GM13977 (cell line): Measurements from ENCODE around the gene ACTG1.

Experiments
- DNase-seq: peaks from one replicate; pipeline ENCODE4 v3.0.0; 2012; ENCODE audit warnings: low spot score
- in situ Hi-C: fragments of 300-500 bp; cut with MboI; formaldehyde crosslinking; loops from one replicate; pipeline ENCODE4 v1.12.0; 2022; ENCODE audit warnings: low sequenced_read_pairs, low pct_unique_long_range_greater_than_20kb, mixed read lengths, inconsistent platforms; ENCODE audit not compliant: unreplicated experiment
- TF ChIP-seq, protein P1 (sequence below): IDR thresholded peaks from 2 replicates; pipeline ENCODE4 v1.5.1; 2012; ENCODE audit warnings: mild to moderate bottlenecking, control low read depth; ENCODE audit not compliant: insufficient read depth; ENCODE audit errors: extremely low read depth, missing control alignments

Gene ACTG1

DNA sequence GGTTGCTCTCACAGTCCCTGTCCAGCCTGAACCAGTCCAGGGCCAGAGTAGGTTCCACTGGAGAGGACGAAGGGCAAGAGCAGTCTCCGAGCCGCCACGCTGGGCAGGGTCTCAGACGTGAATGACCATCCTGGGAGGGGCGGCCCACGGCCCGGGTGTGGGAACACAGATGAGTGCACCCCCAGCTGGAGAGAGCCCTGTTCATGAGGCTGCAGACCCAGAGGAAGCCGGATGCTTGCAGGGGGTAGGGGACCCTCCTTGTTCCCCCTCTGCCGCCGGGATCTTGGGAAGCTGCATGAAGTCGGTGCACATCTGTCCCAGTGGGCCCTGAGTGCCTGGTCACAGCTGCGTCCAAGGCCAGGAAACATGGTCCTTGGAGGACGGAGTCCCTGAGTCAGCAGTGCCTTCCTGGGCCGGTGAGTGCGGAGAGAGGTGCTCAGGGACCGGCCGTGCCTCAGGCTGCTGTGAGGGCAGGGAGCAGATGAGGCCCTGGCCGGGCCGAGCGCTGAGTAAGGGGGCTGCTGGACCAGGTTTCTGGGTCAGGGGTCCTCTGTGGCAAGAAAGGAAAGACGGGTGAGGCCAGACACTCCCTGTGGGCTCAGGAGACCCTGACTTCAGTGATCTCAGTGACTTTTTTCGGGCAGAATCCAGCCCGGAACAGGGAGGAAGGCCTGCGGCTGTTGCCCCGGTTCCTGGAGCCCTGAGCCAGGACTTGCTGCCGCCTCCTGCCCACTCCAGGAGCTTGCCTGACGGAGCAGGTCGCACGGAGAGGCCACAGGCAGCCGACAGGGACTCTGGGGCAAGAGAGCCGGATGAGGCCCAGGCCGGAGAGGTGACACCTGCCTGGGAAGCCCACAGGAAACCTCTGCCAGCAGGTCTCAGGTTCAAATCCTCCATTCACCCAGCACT lies 45.8 kb downstream of the ACTG1 start:
- no peak for DNase-seq
- in situ Hi-C loops = no loop called here
- TF ChIP-seq, protein P1, sequence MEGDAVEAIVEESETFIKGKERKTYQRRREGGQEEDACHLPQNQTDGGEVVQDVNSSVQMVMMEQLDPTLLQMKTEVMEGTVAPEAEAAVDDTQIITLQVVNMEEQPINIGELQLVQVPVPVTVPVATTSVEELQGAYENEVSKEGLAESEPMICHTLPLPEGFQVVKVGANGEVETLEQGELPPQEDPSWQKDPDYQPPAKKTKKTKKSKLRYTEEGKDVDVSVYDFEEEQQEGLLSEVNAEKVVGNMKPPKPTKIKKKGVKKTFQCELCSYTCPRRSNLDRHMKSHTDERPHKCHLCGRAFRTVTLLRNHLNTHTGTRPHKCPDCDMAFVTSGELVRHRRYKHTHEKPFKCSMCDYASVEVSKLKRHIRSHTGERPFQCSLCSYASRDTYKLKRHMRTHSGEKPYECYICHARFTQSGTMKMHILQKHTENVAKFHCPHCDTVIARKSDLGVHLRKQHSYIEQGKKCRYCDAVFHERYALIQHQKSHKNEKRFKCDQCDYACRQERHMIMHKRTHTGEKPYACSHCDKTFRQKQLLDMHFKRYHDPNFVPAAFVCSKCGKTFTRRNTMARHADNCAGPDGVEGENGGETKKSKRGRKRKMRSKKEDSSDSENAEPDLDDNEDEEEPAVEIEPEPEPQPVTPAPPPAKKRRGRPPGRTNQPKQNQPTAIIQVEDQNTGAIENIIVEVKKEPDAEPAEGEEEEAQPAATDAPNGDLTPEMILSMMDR = no peak

DNA sequence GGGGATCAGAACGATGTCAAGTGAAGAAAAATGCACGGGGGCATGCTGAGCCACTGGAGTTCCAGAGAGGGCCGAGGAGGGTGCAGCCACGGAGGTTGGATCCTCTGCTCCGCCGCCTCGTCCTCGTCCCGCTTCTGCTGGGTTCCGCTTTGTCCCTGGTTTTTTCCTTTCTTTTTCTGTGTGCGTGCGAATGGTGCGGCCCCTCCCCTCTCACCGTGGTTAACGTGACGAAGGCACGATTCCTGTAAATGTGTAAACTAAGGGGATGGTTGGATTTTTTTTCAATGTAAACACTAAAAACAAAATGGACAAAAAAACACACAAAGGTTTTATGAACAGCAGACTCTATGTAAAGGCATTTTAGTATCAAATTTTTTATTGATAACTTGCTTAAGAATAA lies 46.7 kb downstream of the ACTG1 start:
- in situ Hi-C loops = no loop called here

DNA sequence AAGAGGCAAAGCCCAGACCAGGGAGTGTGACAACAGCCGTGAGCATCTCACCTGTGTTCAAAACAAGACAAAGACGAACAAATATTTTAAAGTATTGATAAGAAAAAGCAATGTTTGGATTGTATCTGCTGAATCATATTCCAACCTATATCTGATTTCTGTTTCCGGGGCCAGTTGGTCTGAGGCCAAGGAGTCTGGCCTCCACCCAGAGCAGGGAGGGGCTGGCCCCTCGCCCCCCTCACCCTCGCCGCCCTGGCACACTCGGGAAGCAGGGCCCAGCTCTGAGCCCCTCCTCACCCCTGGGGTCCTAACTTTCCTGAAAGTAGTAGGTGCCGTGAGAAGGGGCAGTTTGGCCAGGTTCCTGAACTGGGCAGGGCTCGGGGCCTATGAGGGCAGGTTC lies 48.0 kb downstream of the ACTG1 start:
- in situ Hi-C loops = no loop called here
- DNase-seq = no peak
- TF ChIP-seq, protein P1 = no peak

More for the DNA sequence above, 46.7 kb downstream of the ACTG1 start:
- TF ChIP-seq, protein P1 = no peak
- no peak for DNase-seq

DNA sequence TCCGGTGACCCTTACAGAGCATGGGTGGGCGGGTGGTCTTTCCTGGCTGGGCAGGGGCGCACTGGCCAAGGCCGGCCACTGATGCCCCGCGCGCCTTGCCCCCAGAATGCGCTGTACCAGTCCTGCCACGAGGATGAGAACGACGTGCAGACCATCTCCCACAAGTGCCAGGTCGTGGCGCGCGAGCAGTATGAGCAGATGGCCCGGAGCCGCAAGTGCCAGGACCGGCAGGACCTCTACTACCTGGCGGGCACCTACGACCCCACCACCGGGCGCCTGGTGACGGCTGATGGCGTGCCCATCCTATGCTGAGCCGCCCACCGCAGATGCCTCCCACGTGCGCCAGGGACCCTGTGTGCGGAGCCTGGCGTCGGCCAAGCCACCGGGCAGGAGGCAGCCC lies 49.1 kb downstream of the ACTG1 start:
- DNase-seq = no peak
- TF ChIP-seq, protein P1 = no peak
- in situ Hi-C loops = no loop called here

DNA sequence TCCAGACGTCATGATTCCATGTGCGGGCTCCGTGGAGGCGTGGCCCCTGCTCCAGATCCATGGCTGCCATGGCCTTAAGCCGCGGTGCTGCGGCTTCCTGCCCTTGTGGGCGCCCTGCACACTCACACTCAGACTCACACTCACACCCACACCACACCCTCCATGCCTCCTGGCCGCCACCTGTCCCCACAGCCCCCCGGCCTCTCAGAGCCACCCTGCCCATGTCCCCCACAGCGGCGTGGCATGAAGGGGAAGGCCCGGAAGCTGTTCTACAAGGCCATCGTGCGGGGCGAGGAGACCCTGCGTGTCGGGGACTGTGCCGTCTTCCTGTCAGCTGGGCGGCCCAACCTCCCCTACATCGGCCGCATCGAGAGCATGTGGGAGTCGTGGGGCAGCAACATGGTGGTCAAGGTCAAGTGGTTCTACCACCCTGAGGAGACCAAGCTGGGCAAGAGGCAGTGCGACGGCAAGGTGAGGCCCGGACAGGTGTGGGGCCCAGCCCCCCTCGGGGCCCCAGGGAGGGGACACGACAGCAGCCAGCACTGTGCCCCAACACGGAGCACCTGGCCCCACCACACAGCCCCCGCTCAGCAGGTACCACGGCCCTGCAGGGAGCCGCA lies 50.0 kb downstream of the ACTG1 start:
- in situ Hi-C loops = no loop called here
- no peak for DNase-seq
- TF ChIP-seq, protein P1 = no peak

DNA sequence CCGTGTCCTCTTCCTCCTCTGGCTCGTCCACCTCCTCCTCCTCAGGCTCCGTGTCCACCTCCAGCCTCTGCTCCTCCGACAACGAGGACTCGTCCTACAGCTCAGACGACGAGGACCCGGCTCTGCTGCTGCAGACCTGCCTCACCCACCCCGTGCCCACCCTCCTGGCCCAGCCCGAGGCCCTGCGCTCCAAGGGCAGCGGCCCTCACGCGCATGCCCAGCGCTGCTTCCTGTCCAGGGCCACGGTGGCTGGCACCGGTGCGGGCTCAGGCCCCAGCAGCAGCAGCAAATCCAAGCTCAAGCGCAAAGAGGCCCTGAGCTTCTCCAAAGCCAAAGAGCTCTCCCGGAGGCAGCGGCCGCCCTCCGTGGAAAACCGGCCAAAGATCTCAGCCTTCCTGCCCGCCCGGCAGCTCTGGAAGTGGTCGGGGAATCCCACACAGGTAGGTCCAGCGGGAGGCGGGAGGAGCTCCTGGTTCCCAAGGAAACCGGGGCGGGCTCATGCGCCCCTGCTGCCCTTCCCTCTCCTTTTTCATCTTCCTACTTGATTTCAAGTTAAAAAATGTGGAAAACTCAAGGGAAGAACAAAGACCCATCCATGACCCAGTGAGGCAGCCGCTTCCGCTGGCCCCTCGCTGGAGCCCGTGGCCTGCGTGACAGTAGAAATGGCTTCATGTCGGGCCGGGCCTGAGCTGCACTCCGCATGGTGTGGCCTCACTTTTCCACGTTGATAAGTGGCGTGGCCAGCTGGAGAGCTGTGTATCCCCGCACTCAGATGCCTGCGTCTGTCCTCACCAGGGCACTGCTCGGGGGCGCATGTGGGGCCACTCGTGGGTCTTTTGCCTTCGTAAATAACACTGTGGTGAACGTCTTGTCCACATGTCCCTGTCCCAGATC lies 50.7 kb downstream of the ACTG1 start:
- DNase-seq = no peak
- in situ Hi-C loops = no loop called here
- TF ChIP-seq, protein P1 = no peak
